H1 (cell line): Measurements from ENCODE around the gene UVRAG. TPM values are rescaled to one million over a fixed set of nuclear protein-coding genes. Genes with fewer than 3 reads are reported as not detected.

ENCODE experiments used
- CTCF ChIA-PET: fragments of 300-600 bp; sonication (Branson Sonifier 250); formaldehyde crosslinking; loops from one replicate; lab custom pipeline; 2021; ENCODE audit not compliant: partially characterized antibody; lab: Charles Lee
- POLR2A ChIA-PET: fragments of 300-600 bp; sonication (Branson Sonifier 250); formaldehyde crosslinking; loops from one replicate; lab custom pipeline; 2021; ENCODE audit warnings: inconsistent platforms; ENCODE audit not compliant: partially characterized antibody; lab: Charles Lee
- DNase-seq, 2 experiments: peaks; one replicate each; pipeline versions ENCODE4 v3.0.0 to v3.0.0-alpha.2; 2010 to 2022; ENCODE audit warnings: low spot score in 2 of 2, low read depth in 1 of 2, mixed read lengths in 1 of 2
- FAIRE-seq: peaks from 2 replicates; lab custom pipeline; 2011; peaks lifted over from hg19 to GRCh38; lab: Jason Lieb, UNC
- H2AFZ ChIP-seq: 2 replicates; pipeline ENCODE4 v1.8.1; 2012; ENCODE audit warnings: low read length, inconsistent platforms
- H2AK5ac ChIP-seq: 2 replicates; pipeline ENCODE4 v1.6.1; 2013; ENCODE audit warnings: low read depth, low read length
- H2BK120ac ChIP-seq: replicated peaks from 2 replicates; pipeline ENCODE3; 2013; ENCODE audit warnings: low read depth, low read length, inconsistent platforms
- H2BK12ac ChIP-seq: 2 replicates; pipeline ENCODE4 v1.6.1; 2013; ENCODE audit warnings: low read depth, low read length
- H2BK15ac ChIP-seq: 2 replicates; pipeline ENCODE4 v1.6.1; 2013; ENCODE audit warnings: low read length
- H2BK20ac ChIP-seq: 2 replicates; pipeline ENCODE4 v1.6.1; 2013; ENCODE audit warnings: low read length
- H2BK5ac ChIP-seq: 2 replicates; pipeline ENCODE4 v1.6.1; 2013; ENCODE audit warnings: low read depth, low read length
- H3K14ac ChIP-seq: 2 replicates; pipeline ENCODE4 v1.6.1; 2013; ENCODE audit warnings: inconsistent platforms; ENCODE audit not compliant: insufficient read length
- H3K18ac ChIP-seq: 2 replicates; pipeline ENCODE4 v1.6.1; 2013; ENCODE audit warnings: low read length; ENCODE audit errors: extremely low read depth
- H3K23ac ChIP-seq: 2 replicates; pipeline ENCODE4 v1.6.1; 2013; ENCODE audit warnings: inconsistent platforms; ENCODE audit not compliant: insufficient read length
- H3K23me2 ChIP-seq: 2 replicates; pipeline ENCODE4 v1.6.1; 2013; ENCODE audit warnings: low read depth, low read length
- H3K27ac ChIP-seq: 2 replicates; pipeline ENCODE4 v1.6.1; 2011; ENCODE audit warnings: low read depth, low read length, inconsistent platforms
- H3K27me3 ChIP-seq, 4 experiments: replicated peaks in 1 of 4; 1 replicate in 1 of 4; 2 replicates in 3 of 4; pipeline versions ENCODE4 v1.6.1 to v1.8.1; 2011 to 2013; ENCODE audit warnings: low read length in 3 of 4, mild to moderate bottlenecking in 3 of 4, inconsistent platforms in 2 of 4, mixed read lengths in 2 of 4, moderate library complexity in 1 of 4; ENCODE audit not compliant: control insufficient read depth in 3 of 4, insufficient read depth in 3 of 4; ENCODE audit errors: extremely low read depth in 1 of 4
- H3K36me3 ChIP-seq, 4 experiments: 2 replicates each; pipeline versions ENCODE4 v1.6.1 to v1.8.1; 2011 to 2013; ENCODE audit warnings: mild to moderate bottlenecking in 4 of 4, low read length in 3 of 4, moderate library complexity in 2 of 4, control low read depth in 1 of 4, inconsistent platforms in 1 of 4; ENCODE audit not compliant: insufficient read depth in 4 of 4, control insufficient read depth in 2 of 4
- H3K4ac ChIP-seq: replicated peaks from 2 replicates; pipeline ENCODE3; 2013; ENCODE audit warnings: low read length, low read depth, mixed read lengths, inconsistent platforms; ENCODE audit not compliant: insufficient read length
- H3K4me1 ChIP-seq, 4 experiments: replicated peaks in 1 of 4; 1 replicate in 1 of 4; 2 replicates in 3 of 4; pipeline versions ENCODE4 v1.6.1 to v1.8.1; 2011 to 2013; ENCODE audit warnings: low read length in 3 of 4, inconsistent platforms in 2 of 4, mixed read lengths in 1 of 4; ENCODE audit not compliant: insufficient read depth in 4 of 4, control insufficient read depth in 3 of 4
- H3K4me2 ChIP-seq, 2 experiments: 2 replicates each; pipeline versions ENCODE4 v1.6.1 to v1.8.1; 2011 to 2013; ENCODE audit warnings: low read depth in 2 of 2, low read length in 2 of 2, control low read depth in 1 of 2, inconsistent platforms in 1 of 2, mild to moderate bottlenecking in 1 of 2; ENCODE audit not compliant: insufficient read depth in 1 of 2
- H3K4me3 ChIP-seq, 4 experiments: fragments of 200-600, 300-600 bp in 1 of 4; sonication (generic), shearing (Covaris generic), sonication (Bioruptor Twin) in 1 of 4; 2 replicates each; pipeline versions ENCODE4 v1.5.1 to v1.8.1; 2011 to 2016; ENCODE audit warnings: low read length in 4 of 4, low read depth in 3 of 4, control low read depth in 2 of 4, inconsistent platforms in 2 of 4, mild to moderate bottlenecking in 2 of 4, mixed read lengths in 1 of 4, moderate library complexity in 1 of 4; ENCODE audit not compliant: insufficient read depth in 2 of 4; ENCODE audit errors: extremely low read depth in 1 of 4
- H3K56ac ChIP-seq: replicated peaks from 2 replicates; pipeline ENCODE3; 2013; ENCODE audit warnings: low read depth, mild to moderate bottlenecking, mixed read lengths, low read length, inconsistent platforms; ENCODE audit not compliant: insufficient read length
- H3K79me1 ChIP-seq: 2 replicates; pipeline ENCODE4 v1.6.1; 2013; ENCODE audit warnings: low read depth, low read length, control low read depth
- H3K79me2 ChIP-seq, 2 experiments: 2 replicates each; pipeline versions ENCODE4 v1.6.1 to v1.8.1; 2012 to 2013; ENCODE audit warnings: low read length in 2 of 2, mild to moderate bottlenecking in 2 of 2, inconsistent platforms in 1 of 2; ENCODE audit not compliant: insufficient read depth in 2 of 2, control insufficient read depth in 1 of 2
- H3K9ac ChIP-seq, 4 experiments: replicated peaks in 1 of 4; 1 replicate in 1 of 4; 2 replicates in 3 of 4; pipeline versions ENCODE4 v1.6.1 to v1.8.1; 2011 to 2013; ENCODE audit warnings: low read depth in 3 of 4, low read length in 3 of 4, control low read depth in 2 of 4, mild to moderate bottlenecking in 2 of 4, moderate library complexity in 2 of 4, inconsistent platforms in 1 of 4; ENCODE audit errors: extremely low read depth in 1 of 4
- H3K9me3 ChIP-seq, 2 experiments: 2 replicates each; pipeline versions ENCODE4 v1.6.1 to v1.8.1; 2012 to 2013; ENCODE audit warnings: mild to moderate bottlenecking in 2 of 2, moderate library complexity in 2 of 2, control low read depth in 1 of 2, inconsistent platforms in 1 of 2, low read depth in 1 of 2, low read length in 1 of 2, mixed read lengths in 1 of 2; ENCODE audit not compliant: insufficient read depth in 2 of 2
- H4K20me1 ChIP-seq, 2 experiments: replicated peaks in 1 of 2; 2 replicates each; pipeline versions ENCODE3 to v1.8.1; 2011 to 2013; ENCODE audit warnings: inconsistent platforms in 2 of 2, low read length in 2 of 2, mild to moderate bottlenecking in 1 of 2; ENCODE audit not compliant: insufficient read depth in 2 of 2, control insufficient read depth in 1 of 2
- H4K5ac ChIP-seq: 2 replicates; pipeline ENCODE4 v1.6.1; 2013; ENCODE audit warnings: low read length, low read depth, mixed read lengths, inconsistent platforms; ENCODE audit not compliant: insufficient read length
- H4K8ac ChIP-seq: 2 replicates; pipeline ENCODE4 v1.8.0; 2013; ENCODE audit warnings: mild to moderate bottlenecking, moderate library complexity, low read length, inconsistent platforms; ENCODE audit not compliant: insufficient read depth; ENCODE audit errors: extremely low read depth
- H4K91ac ChIP-seq: replicated peaks from 2 replicates; pipeline ENCODE3; 2013; ENCODE audit warnings: low read length, mixed read lengths, inconsistent platforms; ENCODE audit not compliant: insufficient read length
- ASH2L ChIP-seq: fragments of 200-600, 300-600 bp; sonication (generic); IDR thresholded peaks from one replicate; pipeline ENCODE4 v1.7.1; 2017; ENCODE audit warnings: low read length
- CHD1 ChIP-seq: IDR thresholded peaks from 2 replicates; pipeline ENCODE4 v1.6.1; 2012; ENCODE audit warnings: low read depth, low read length, improper control_type of control experiment
- CTBP2 ChIP-seq: IDR thresholded peaks from 2 replicates; pipeline ENCODE4 v1.7.0; 2011; ENCODE audit warnings: borderline replicate concordance, mild to moderate bottlenecking, moderate library complexity, mixed read lengths, low read length; ENCODE audit not compliant: insufficient read depth, insufficient read length
- EZH2 ChIP-seq: fragments of 200-600 bp; sonication (generic); IDR thresholded peaks from 2 replicates; pipeline ENCODE4 v1.7.1; 2012; ENCODE audit warnings: low read depth, mild to moderate bottlenecking, moderate library complexity, low read length, inconsistent platforms; ENCODE audit not compliant: severe bottlenecking
- GABPA ChIP-seq: IDR thresholded peaks from 2 replicates; pipeline ENCODE4 v1.6.1; 2011; ENCODE audit warnings: mild to moderate bottlenecking, low read length, moderate library complexity, borderline replicate concordance; ENCODE audit not compliant: insufficient read depth
- POLR2A ChIP-seq, 2 experiments: IDR thresholded peaks; 1 replicate in 1 of 2; 2 replicates in 1 of 2; pipeline ENCODE4 v1.6.1; 2011; ENCODE audit warnings: low read depth in 2 of 2, low read length in 2 of 2, mild to moderate bottlenecking in 2 of 2; ENCODE audit errors: control extremely low read depth in 1 of 2
- SIX5 ChIP-seq: IDR thresholded peaks from 2 replicates; pipeline ENCODE4 v1.6.1; 2011; ENCODE audit warnings: mild to moderate bottlenecking, low read depth, low read length
- WGBS, 2 experiments: shearing (Covaris generic) in 1 of 2; methylation state at CpG; one replicate each; pipeline versions ENCODE4 v1.1.6 to v1.1.7; 2013 to 2015; ENCODE audit warnings: low lambda C conversion rate in 2 of 2, mixed read lengths in 2 of 2, inconsistent platforms in 1 of 2, low coverage in 1 of 2, missing lambda C conversion rate in 1 of 2; ENCODE audit not compliant: insufficient replicate concordance in 2 of 2, insufficient coverage in 1 of 2, insufficient read length in 1 of 2; ENCODE audit errors: extremely low coverage in 1 of 2, missing lambda C conversion rate in 1 of 2; 5-methylcytosine and 5-hydroxymethylcytosine counted together
- polyA plus RNA-seq, 7 experiments: library from polyadenylated mRNA; depleted of rRNA in 3 of 7; stranded (reverse) in 5 of 7; unstranded in 2 of 7; fragments of >200 nt in 5 of 7; fragments of 200-250 nt in 2 of 7; gene quantifications; 1 replicate in 5 of 7; 2 replicates in 1 of 7; 4 replicates in 1 of 7; pipeline versions ENCODE4 v1.2.1 to v1.2.3, GENCODE V29; 2011 to 2013; ENCODE audit warnings: missing spikeins in 2 of 7, mixed read lengths in 2 of 7
- total RNA-seq: library from RNA; stranded (reverse); fragmentation: NEBNext Ultra II Directional; extraction: Animal tissue kit (Norgen Biotek cat#: 25700); gene quantifications from 2 replicates; pipeline ENCODE4 v1.2.1, GENCODE V29; 2021
- TF ChIP-seq, protein P1 (sequence below): IDR thresholded peaks from 2 replicates; pipeline ENCODE4 v1.6.1; 2012; ENCODE audit warnings: inconsistent platforms
- TF ChIP-seq, protein P2 (sequence below), 3 experiments: IDR thresholded peaks; 1 replicate in 2 of 3; 2 replicates in 1 of 3; pipeline versions ENCODE4 v1.5.1 to v1.6.1; 2011; ENCODE audit warnings: low read length in 3 of 3, mild to moderate bottlenecking in 3 of 3, inconsistent platforms in 2 of 3, low read depth in 1 of 3, moderate library complexity in 1 of 3; ENCODE audit not compliant: insufficient read depth in 1 of 3; ENCODE audit errors: control extremely low read depth in 1 of 3

UVRAG gene
- total and polyA plus RNA-seq, 2 of the 8 experiments (the other 6 are each of a cell fraction or from before 2014, with no cell fraction given), result 5.5 to 14.7 TPM

DNA sequence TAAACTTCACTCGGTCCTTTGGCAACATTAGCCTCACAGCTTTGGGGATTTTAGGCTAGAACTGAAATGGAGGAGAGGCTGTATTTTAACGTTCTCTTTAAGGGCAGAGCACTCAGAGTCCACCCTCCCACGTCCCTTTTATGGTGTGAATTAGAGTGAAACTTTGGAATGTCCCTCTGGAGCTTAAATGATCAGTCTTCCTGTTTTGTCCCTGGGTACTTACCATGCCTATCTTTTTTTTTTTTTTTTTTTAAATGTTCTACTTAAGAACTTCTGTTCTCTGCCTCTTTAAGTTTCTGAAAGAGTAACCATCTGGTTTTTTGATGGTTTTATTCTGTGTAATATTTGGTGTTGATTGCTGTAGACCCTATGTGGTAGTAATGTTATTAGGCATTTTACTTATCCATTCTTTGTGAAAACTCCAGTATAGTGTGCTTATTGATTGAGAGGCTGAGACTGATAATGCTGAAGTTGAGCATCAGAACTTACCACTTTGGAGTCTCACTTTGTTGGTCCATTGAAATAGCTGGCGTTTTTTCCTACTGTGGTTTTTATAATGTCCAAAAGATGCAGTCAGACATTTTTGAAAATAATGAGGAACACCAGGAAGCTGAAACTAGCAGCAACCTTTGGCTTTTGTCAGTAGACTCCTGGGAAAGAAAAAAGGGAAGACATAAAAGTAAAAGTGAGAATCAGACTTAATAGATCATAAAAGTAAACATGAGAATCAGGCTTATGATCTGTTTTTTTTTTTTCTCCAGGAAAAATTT is 11.6 kb downstream of the UVRAG start:
- ChIA-PET CTCF (interaction anchor here (0.8 kb wide), 1 partner anchor 325 kb away, joined by 4 read pairs; no protein-coding TSS in a partner anchor), POLR2A (interaction anchor here (0.6 to 1.2 kb wide), 2 partner anchors 419 to 818 kb away, joined by 3 to 4 read pairs; no protein-coding TSS in a partner anchor)
- no peak for DNase-seq
- TF ChIP-seq EZH2 (no peak), CHD1 (no peak), SIX5 (no peak), CTBP2 (no peak), POLR2A (IDR thresholded peaks at IDR 0.05; ENCODE audit: control extremely low read depth in 1 of 2, low read depth in 2 of 2, low read length in 2 of 2) (no peak), ASH2L (no peak), GABPA (no peak)
- TF ChIP-seq, protein P1, sequence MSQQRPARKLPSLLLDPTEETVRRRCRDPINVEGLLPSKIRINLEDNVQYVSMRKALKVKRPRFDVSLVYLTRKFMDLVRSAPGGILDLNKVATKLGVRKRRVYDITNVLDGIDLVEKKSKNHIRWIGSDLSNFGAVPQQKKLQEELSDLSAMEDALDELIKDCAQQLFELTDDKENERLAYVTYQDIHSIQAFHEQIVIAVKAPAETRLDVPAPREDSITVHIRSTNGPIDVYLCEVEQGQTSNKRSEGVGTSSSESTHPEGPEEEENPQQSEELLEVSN, result no peak
- TF ChIP-seq, protein P2, sequence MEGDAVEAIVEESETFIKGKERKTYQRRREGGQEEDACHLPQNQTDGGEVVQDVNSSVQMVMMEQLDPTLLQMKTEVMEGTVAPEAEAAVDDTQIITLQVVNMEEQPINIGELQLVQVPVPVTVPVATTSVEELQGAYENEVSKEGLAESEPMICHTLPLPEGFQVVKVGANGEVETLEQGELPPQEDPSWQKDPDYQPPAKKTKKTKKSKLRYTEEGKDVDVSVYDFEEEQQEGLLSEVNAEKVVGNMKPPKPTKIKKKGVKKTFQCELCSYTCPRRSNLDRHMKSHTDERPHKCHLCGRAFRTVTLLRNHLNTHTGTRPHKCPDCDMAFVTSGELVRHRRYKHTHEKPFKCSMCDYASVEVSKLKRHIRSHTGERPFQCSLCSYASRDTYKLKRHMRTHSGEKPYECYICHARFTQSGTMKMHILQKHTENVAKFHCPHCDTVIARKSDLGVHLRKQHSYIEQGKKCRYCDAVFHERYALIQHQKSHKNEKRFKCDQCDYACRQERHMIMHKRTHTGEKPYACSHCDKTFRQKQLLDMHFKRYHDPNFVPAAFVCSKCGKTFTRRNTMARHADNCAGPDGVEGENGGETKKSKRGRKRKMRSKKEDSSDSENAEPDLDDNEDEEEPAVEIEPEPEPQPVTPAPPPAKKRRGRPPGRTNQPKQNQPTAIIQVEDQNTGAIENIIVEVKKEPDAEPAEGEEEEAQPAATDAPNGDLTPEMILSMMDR (IDR thresholded peaks at IDR 0.05; ENCODE audit: control extremely low read depth in 1 of 3, insufficient read depth in 1 of 3, low read depth in 1 of 3, low read length in 3 of 3), result no peak

More for the DNA sequence above, 11.6 kb downstream of the UVRAG start:
- Histone ChIP-seq H2BK20ac (no peak overlapping the region), H3K9ac (no peak overlapping the region), H3K9me3 (no peaks in the 10 kb centered on the region), H4K20me1 (peaks cover 0 to 3% of the 10 kb centered on the region in 2 experiments), H3K79me2 (peaks cover 0 to 15% of the 10 kb centered on the region in 2 experiments; a peak in 2 of 4 replicates), H3K79me1 (no peaks in the 10 kb centered on the region; the same call in none of the 2 replicates), H4K8ac (no peak overlapping the region), H3K56ac (no peak overlapping the region), H3K18ac (no peak overlapping the region), H2BK5ac (no peak overlapping the region), H3K4me1 (no peaks in the 10 kb centered on the region), H2AFZ (no peak overlapping the region), H3K23ac (no peak overlapping the region), H3K4ac (no peak overlapping the region), H3K27me3 (no peaks in the 10 kb centered on the region), H4K5ac (no peak overlapping the region), H2AK5ac (no peak overlapping the region), H3K4me2 (no peak overlapping the region), H3K4me3 (no peak overlapping the region), H4K91ac (no peak overlapping the region), H3K14ac (no peak overlapping the region), H3K27ac (no peak overlapping the region), H3K23me2 (no peaks in the 10 kb centered on the region), H2BK120ac (no peak overlapping the region), H2BK12ac (no peak overlapping the region), H3K36me3 (no peaks in the 10 kb centered on the region), H2BK15ac (no peak overlapping the region)
- 74% methylated on average over 4 of the region's 4 CpGs; no CpG with 5 or more reads in 1 of the 2 experiments for WGBS, 2 experiments
- FAIRE-seq, result no peak
